Osteoblast (primary cell): ENCODE data around the gene WBP1L. TPM values are rescaled to one million over a fixed set of nuclear protein-coding genes. Genes with fewer than 3 reads are reported as not detected.
A peak's percentile ranks its signal among the peaks of the same experiment; 100 is the strongest.

Experiments used
- DNase-seq: peaks from one replicate; pipeline ENCODE4 v3.0.0; 2011; ENCODE audit warnings: low spot score, mixed read lengths; ENCODE audit not compliant: insufficient read length; ENCODE audit errors: missing footprints
- H2AFZ ChIP-seq: 2 replicates; pipeline ENCODE4 v1.6.0; 2011; ENCODE audit warnings: mild to moderate bottlenecking, low read length
- H3K27ac ChIP-seq: 2 replicates; pipeline ENCODE4 v1.5.1; 2011; ENCODE audit warnings: mild to moderate bottlenecking, low read depth, low read length, moderate library complexity
- H3K27me3 ChIP-seq: 2 replicates; pipeline ENCODE4 v1.6.0; 2012; ENCODE audit warnings: mild to moderate bottlenecking, control low read depth, inconsistent platforms, low read length, moderate library complexity; ENCODE audit not compliant: insufficient read depth
- H3K36me3 ChIP-seq: 2 replicates; pipeline ENCODE4 v1.5.1; 2011; ENCODE audit warnings: mild to moderate bottlenecking, low read length, control low read depth, moderate library complexity; ENCODE audit not compliant: insufficient read depth
- H3K4me1 ChIP-seq: 2 replicates; pipeline ENCODE4 v1.5.1; 2011; ENCODE audit warnings: mild to moderate bottlenecking, low read length, control low read depth, moderate library complexity; ENCODE audit not compliant: insufficient read depth
- H3K4me2 ChIP-seq: 2 replicates; pipeline ENCODE4 v1.6.0; 2011; ENCODE audit warnings: mild to moderate bottlenecking, low read length; ENCODE audit not compliant: insufficient read depth
- H3K4me3 ChIP-seq: fragments of 200-600 bp; sonication (generic); 3 replicates; pipeline ENCODE4 v1.5.1; 2012; ENCODE audit warnings: mild to moderate bottlenecking, low read length, inconsistent platforms; ENCODE audit not compliant: insufficient read depth
- H3K79me2 ChIP-seq: 2 replicates; pipeline ENCODE4 v1.6.0; 2012; ENCODE audit warnings: mild to moderate bottlenecking, low read length, control low read depth, inconsistent platforms; ENCODE audit not compliant: insufficient read depth
- H3K9me3 ChIP-seq: 2 replicates; pipeline ENCODE4 v1.5.1; 2011; ENCODE audit warnings: low read depth, low read length, control low read depth
- H4K20me1 ChIP-seq: 2 replicates; pipeline ENCODE4 v1.6.0; 2012; ENCODE audit warnings: mild to moderate bottlenecking, low read length, control low read depth; ENCODE audit not compliant: insufficient read depth
- CTCF ChIP-seq: IDR thresholded peaks from 2 replicates; pipeline ENCODE4 v1.5.1; 2011; ENCODE audit warnings: mild to moderate bottlenecking, low read depth, low read length, moderate library complexity; ENCODE audit errors: extremely low read depth
- total RNA-seq: library from RNA; depleted of rRNA; stranded (reverse); fragments of >200 nt; gene quantifications from 2 replicates; pipeline ENCODE4 v1.2.3, GENCODE V29; 2012

The WBP1L gene
- total RNA-seq, 1 donor: 76.4 TPM

- Histone ChIP-seq H3K4me1 (peaks cover 25% of the 10 kb centered on the region), H3K9me3 (no peaks in the 10 kb centered on the region), H3K36me3 (peaks cover 4% of the 10 kb centered on the region), H3K27me3 (no peaks in the 10 kb centered on the region), H4K20me1 (peaks cover 20% of the 10 kb centered on the region), H3K27ac (peak overlapping the region; percentile 12), H2AFZ (no peak overlapping the region), H3K4me3 (no peak overlapping the region), H3K4me2 (no peak overlapping the region), H3K79me2 (peaks cover 86% of the 10 kb centered on the region)
- TF ChIP-seq CTCF: no peak
- no peak for DNase-seq
These were observed 15.9 kb downstream of the WBP1L start for GRCh38 chr10:102759497-102760210.

- peaks cover 27% of the 10 kb centered on the region for H3K4me1 ChIP-seq
- H3K4me3 ChIP-seq: no peak overlapping the region
- peak; percentile 38 for DNase-seq
- no peak overlapping the region for H3K27ac ChIP-seq
- no peak for TF ChIP-seq CTCF
- peaks cover 4% of the 10 kb centered on the region for H3K36me3 ChIP-seq
- H4K20me1 ChIP-seq: peaks cover 22% of the 10 kb centered on the region
- no peak overlapping the region for H2AFZ ChIP-seq
- peaks cover 84% of the 10 kb centered on the region for H3K79me2 ChIP-seq
- no peaks in the 10 kb centered on the region for H3K9me3 ChIP-seq
- H3K27me3 ChIP-seq: no peaks in the 10 kb centered on the region
- H3K4me2 ChIP-seq: no peak overlapping the region
These were observed 18.2 kb downstream of the WBP1L start for GRCh38 chr10:102761981-102762380.

DNA sequence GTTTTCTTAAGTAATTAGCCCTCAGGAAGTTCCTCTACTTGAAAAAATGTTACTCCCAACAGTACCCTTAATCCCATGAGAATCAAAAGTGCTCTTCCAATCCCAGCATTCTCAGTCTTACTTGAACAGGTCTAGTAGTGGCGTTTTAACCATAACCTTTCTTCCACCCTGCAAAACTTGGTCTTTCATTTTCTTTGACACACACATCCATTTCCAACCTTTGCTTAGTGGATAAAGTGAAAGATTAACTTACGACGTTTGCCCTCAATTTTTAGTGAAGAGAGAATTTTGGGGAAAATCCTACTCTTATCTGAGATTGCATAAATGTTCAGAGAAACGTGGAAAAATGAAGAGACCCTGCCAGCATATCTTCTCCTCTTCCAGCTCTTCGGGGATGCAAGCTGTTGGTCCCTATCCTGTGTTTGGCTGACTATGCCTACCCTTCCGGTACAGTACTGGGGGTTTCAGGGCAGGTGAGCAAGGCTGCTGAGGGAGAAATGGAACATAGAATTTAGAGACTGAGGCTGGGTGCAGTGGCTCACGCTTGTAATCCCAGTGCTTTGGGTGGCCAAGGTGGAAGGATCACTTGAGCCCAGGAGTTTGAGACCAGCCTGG is 18.8 kb downstream of the WBP1L start:
- Histone ChIP-seq H3K36me3 (peaks cover 4% of the 10 kb centered on the region), H4K20me1 (peaks cover 22% of the 10 kb centered on the region), H3K9me3 (no peaks in the 10 kb centered on the region), H3K27me3 (no peaks in the 10 kb centered on the region), H3K4me3 (no peak overlapping the region), H3K4me2 (no peak overlapping the region), H3K79me2 (peaks cover 84% of the 10 kb centered on the region), H3K27ac (no peak overlapping the region), H3K4me1 (peaks cover 29% of the 10 kb centered on the region), H2AFZ (no peak overlapping the region)
- TF ChIP-seq CTCF: no peak
- no peak for DNase-seq

GRCh38 chr10:102763037-102763607 is 19.4 kb downstream of the WBP1L start:
- no peak for TF ChIP-seq CTCF
- Histone ChIP-seq H3K4me2 (no peak overlapping the region), H3K27ac (no peak overlapping the region), H3K27me3 (no peaks in the 10 kb centered on the region), H3K36me3 (peaks cover 4% of the 10 kb centered on the region), H2AFZ (no peak overlapping the region), H3K4me1 (peaks cover 29% of the 10 kb centered on the region), H3K4me3 (no peak overlapping the region), H3K79me2 (peaks cover 86% of the 10 kb centered on the region), H4K20me1 (peaks cover 24% of the 10 kb centered on the region), H3K9me3 (no peaks in the 10 kb centered on the region)
- DNase-seq: no peak
